Measurements from ENCODE around the gene NRCAM.
A peak's percentile ranks its signal among the peaks of the same experiment; 100 is the strongest.

Gene NRCAM

GRCh38 chr7:108114117-108114841 is 342.0 kb downstream of the NRCAM start:
- no peak for DNase-seq
- no peak overlapping the region for H2BK5ac ChIP-seq (ENCODE audit: low read depth, low read length, poor library complexity, severe bottlenecking)
- H3K27ac ChIP-seq (ENCODE audit: low read length, poor library complexity, severe bottlenecking) = no peak overlapping the region

GRCh38 chr7:108112683-108113082 is 343.6 kb downstream of the NRCAM start:
- H3K27me3 ChIP-seq (ENCODE audit: control insufficient read depth in 1 of 2, insufficient read depth in 1 of 2, low read length in 2 of 2) = no peaks in the 10 kb centered on the region
- H3K36me3 ChIP-seq (ENCODE audit: control insufficient read depth in 1 of 2, insufficient read depth in 2 of 2, low read depth in 1 of 2, low read length in 2 of 2) = no peaks in the 10 kb centered on the region
- no peak overlapping the region for H2AK5ac ChIP-seq (ENCODE audit: low read length, severe bottlenecking)
- H3K27ac ChIP-seq (ENCODE audit: low read length, poor library complexity, severe bottlenecking) = no peak overlapping the region
- H4K91ac ChIP-seq (ENCODE audit: low read length) = no peak overlapping the region
- H4K8ac ChIP-seq (ENCODE audit: low read length) = no peak overlapping the region
- DNase-seq = no peak
- H3K4ac ChIP-seq (ENCODE audit: low read depth in 1 of 2, low read length in 2 of 2) = no peak overlapping the region
- 92% methylated on average over 2 of the region's 2 CpGs for WGBS
- no peak overlapping the region for H3K14ac ChIP-seq (ENCODE audit: low read length in 2 of 2)
- H3K9me3 ChIP-seq (ENCODE audit: control insufficient read depth, low read length) = no peaks in the 10 kb centered on the region
- H3K4me3 ChIP-seq (ENCODE audit: insufficient read depth in 1 of 2, low read depth in 1 of 2, low read length in 2 of 2) = no peak overlapping the region
- H2BK5ac ChIP-seq (ENCODE audit: low read depth, low read length, poor library complexity, severe bottlenecking) = no peak overlapping the region
- no peak overlapping the region for H3K9ac ChIP-seq (ENCODE audit: low read length)
- H3K4me1 ChIP-seq (ENCODE audit: control insufficient read depth, insufficient read depth, low read depth, low read length) = peaks cover 2% of the 10 kb centered on the region
- H2BK15ac ChIP-seq (ENCODE audit: low read depth, poor library complexity, severe bottlenecking) = no peak overlapping the region
- H3K18ac ChIP-seq (ENCODE audit: low read depth in 1 of 2, low read length in 2 of 2) = no peak overlapping the region
- no peaks in the 10 kb centered on the region for H3K79me1 ChIP-seq (replicated peaks; ENCODE audit: low read length, poor library complexity, severe bottlenecking)
- H2BK120ac ChIP-seq (ENCODE audit: low read depth, low read length) = no peak overlapping the region
- no peak overlapping the region for H3K23ac ChIP-seq (ENCODE audit: low read length in 2 of 2)
- H3K4me2 ChIP-seq (ENCODE audit: low read length, poor library complexity, severe bottlenecking) = no peak overlapping the region
- no peak overlapping the region for H2BK12ac ChIP-seq (ENCODE audit: low read length in 2 of 2)
- no peak overlapping the region for H2AFZ ChIP-seq (ENCODE audit: low read depth, low read length)

More at GRCh38 chr7:108114117-108114841, 342.0 kb downstream of the NRCAM start:
- Histone ChIP-seq H3K36me3 (ENCODE audit: control insufficient read depth in 1 of 2, insufficient read depth in 2 of 2, low read depth in 1 of 2, low read length in 2 of 2) (no peaks in the 10 kb centered on the region), H2AFZ (ENCODE audit: low read depth, low read length) (no peak overlapping the region), H3K4me1 (ENCODE audit: control insufficient read depth, insufficient read depth, low read depth, low read length) (no peaks in the 10 kb centered on the region), H3K4ac (ENCODE audit: low read depth in 1 of 2, low read length in 2 of 2) (no peak overlapping the region), H4K91ac (ENCODE audit: low read length) (no peak overlapping the region), H3K9me3 (ENCODE audit: control insufficient read depth, low read length) (no peaks in the 10 kb centered on the region), H3K4me3 (ENCODE audit: insufficient read depth in 1 of 2, low read depth in 1 of 2, low read length in 2 of 2) (no peak overlapping the region), H3K4me2 (ENCODE audit: low read length, poor library complexity, severe bottlenecking) (no peak overlapping the region), H2AK5ac (ENCODE audit: low read length, severe bottlenecking) (no peak overlapping the region), H3K23ac (ENCODE audit: low read length in 2 of 2) (no peak overlapping the region), H4K8ac (ENCODE audit: low read length) (no peak overlapping the region), H3K14ac (ENCODE audit: low read length in 2 of 2) (no peak overlapping the region), H2BK12ac (ENCODE audit: low read length in 2 of 2) (no peak overlapping the region), H3K18ac (ENCODE audit: low read depth in 1 of 2, low read length in 2 of 2) (no peak overlapping the region), H3K79me1 (replicated peaks; ENCODE audit: low read length, poor library complexity, severe bottlenecking) (no peaks in the 10 kb centered on the region), H3K27me3 (ENCODE audit: control insufficient read depth in 1 of 2, insufficient read depth in 1 of 2, low read length in 2 of 2) (no peaks in the 10 kb centered on the region), H2BK15ac (ENCODE audit: low read depth, poor library complexity, severe bottlenecking) (no peak overlapping the region), H3K9ac (ENCODE audit: low read length) (no peak overlapping the region), H2BK120ac (ENCODE audit: low read depth, low read length) (no peak overlapping the region)
- WGBS = 53% methylated on average over 4 of the region's 6 CpGs

GRCh38 chr7:108109221-108109908 is 346.9 kb downstream of the NRCAM start:
- H3K4me1 ChIP-seq (ENCODE audit: control insufficient read depth, insufficient read depth, low read depth, low read length) = peaks cover 2% of the 10 kb centered on the region

GRCh38 chr7:108108131-108108530 is 348.1 kb downstream of the NRCAM start:
- Histone ChIP-seq H2BK120ac (ENCODE audit: low read depth, low read length) (no peak overlapping the region), H2AFZ (ENCODE audit: low read depth, low read length) (no peak overlapping the region), H4K8ac (ENCODE audit: low read length) (no peak overlapping the region), H3K18ac (ENCODE audit: low read depth in 1 of 2, low read length in 2 of 2) (no peak overlapping the region), H2BK15ac (ENCODE audit: low read depth, poor library complexity, severe bottlenecking) (no peak overlapping the region), H2BK12ac (ENCODE audit: low read length in 2 of 2) (no peak overlapping the region), H2BK5ac (ENCODE audit: low read depth, low read length, poor library complexity, severe bottlenecking) (no peak overlapping the region), H3K36me3 (ENCODE audit: control insufficient read depth in 1 of 2, insufficient read depth in 2 of 2, low read depth in 1 of 2, low read length in 2 of 2) (no peaks in the 10 kb centered on the region), H3K9me3 (ENCODE audit: control insufficient read depth, low read length) (no peaks in the 10 kb centered on the region), H3K4me1 (ENCODE audit: control insufficient read depth, insufficient read depth, low read depth, low read length) (peaks cover 2% of the 10 kb centered on the region), H3K27me3 (ENCODE audit: control insufficient read depth in 1 of 2, insufficient read depth in 1 of 2, low read length in 2 of 2) (no peaks in the 10 kb centered on the region), H3K4me3 (ENCODE audit: insufficient read depth in 1 of 2, low read depth in 1 of 2, low read length in 2 of 2) (no peak overlapping the region), H3K14ac (ENCODE audit: low read length in 2 of 2) (no peak overlapping the region), H3K9ac (ENCODE audit: low read length) (no peak overlapping the region), H3K4me2 (ENCODE audit: low read length, poor library complexity, severe bottlenecking) (no peak overlapping the region), H3K4ac (ENCODE audit: low read depth in 1 of 2, low read length in 2 of 2) (no peak overlapping the region), H3K79me1 (replicated peaks; ENCODE audit: low read length, poor library complexity, severe bottlenecking) (no peaks in the 10 kb centered on the region), H4K91ac (ENCODE audit: low read length) (no peak overlapping the region), H3K27ac (ENCODE audit: low read length, poor library complexity, severe bottlenecking) (no peak overlapping the region), H3K23ac (ENCODE audit: low read length in 2 of 2) (no peak overlapping the region), H2AK5ac (ENCODE audit: low read length, severe bottlenecking) (no peak overlapping the region)
- DNase-seq = no peak

More at GRCh38 chr7:108109221-108109908, 346.9 kb downstream of the NRCAM start:
- Histone ChIP-seq H2BK120ac (ENCODE audit: low read depth, low read length) (no peak overlapping the region), H3K9ac (ENCODE audit: low read length) (no peak overlapping the region), H3K27ac (ENCODE audit: low read length, poor library complexity, severe bottlenecking) (no peak overlapping the region), H3K79me1 (replicated peaks; ENCODE audit: low read length, poor library complexity, severe bottlenecking) (no peaks in the 10 kb centered on the region), H3K36me3 (ENCODE audit: control insufficient read depth in 1 of 2, insufficient read depth in 2 of 2, low read depth in 1 of 2, low read length in 2 of 2) (no peaks in the 10 kb centered on the region), H2AK5ac (ENCODE audit: low read length, severe bottlenecking) (peak overlapping the region; percentile 47), H4K91ac (ENCODE audit: low read length) (no peak overlapping the region), H4K8ac (ENCODE audit: low read length) (no peak overlapping the region), H3K27me3 (ENCODE audit: control insufficient read depth in 1 of 2, insufficient read depth in 1 of 2, low read length in 2 of 2) (no peaks in the 10 kb centered on the region), H2AFZ (ENCODE audit: low read depth, low read length) (peak overlapping the region; percentile 31), H2BK5ac (ENCODE audit: low read depth, low read length, poor library complexity, severe bottlenecking) (no peak overlapping the region), H3K4me3 (ENCODE audit: insufficient read depth in 1 of 2, low read depth in 1 of 2, low read length in 2 of 2) (no peak overlapping the region), H2BK15ac (ENCODE audit: low read depth, poor library complexity, severe bottlenecking) (no peak overlapping the region), H3K14ac (ENCODE audit: low read length in 2 of 2) (no peak overlapping the region), H3K4ac (ENCODE audit: low read depth in 1 of 2, low read length in 2 of 2) (no peak overlapping the region), H3K9me3 (ENCODE audit: control insufficient read depth, low read length) (no peaks in the 10 kb centered on the region), H2BK12ac (ENCODE audit: low read length in 2 of 2) (no peak overlapping the region), H3K23ac (ENCODE audit: low read length in 2 of 2) (no peak overlapping the region), H3K4me2 (ENCODE audit: low read length, poor library complexity, severe bottlenecking) (no peak overlapping the region), H3K18ac (ENCODE audit: low read depth in 1 of 2, low read length in 2 of 2) (no peak overlapping the region)
- WGBS = 94% methylated on average over 2 of the region's 2 CpGs
- no peak for DNase-seq
